Neural cell (in vitro differentiated cells): ENCODE data around the gene SARS1. TPM values are rescaled to one million over a fixed set of nuclear protein-coding genes. Genes with fewer than 3 reads are reported as not detected.

Experiments
- H2AFZ ChIP-seq: fragments of 200-600, 300-800 bp; sonication (generic), shearing (Covaris generic); 2 replicates; pipeline ENCODE4 v1.6.0; 2014; ENCODE audit warnings: low read depth, mild to moderate bottlenecking, antibody characterized with exemption, low read length, moderate library complexity
- H3F3A ChIP-seq: fragments of 200-600 bp; shearing (Covaris generic); 2 replicates; pipeline ENCODE4 v1.6.1; 2016; ENCODE audit warnings: mild to moderate bottlenecking, moderate library complexity, mixed read lengths, antibody characterized with exemption, low read length; ENCODE audit not compliant: insufficient read depth, poor library complexity, severe bottlenecking
- H3K27ac ChIP-seq: fragments of 200-600, 300-800 bp; sonication (generic), shearing (Covaris generic); 2 replicates; pipeline ENCODE4 v1.5.1; 2014; ENCODE audit warnings: mild to moderate bottlenecking, low read length, moderate library complexity
- H3K27me3 ChIP-seq: fragments of 300-800, 200-600 bp; sonication (generic), shearing (Covaris generic); 2 replicates; pipeline ENCODE4 v1.6.0; 2014; ENCODE audit warnings: mild to moderate bottlenecking, low read depth, low read length, moderate library complexity; ENCODE audit not compliant: insufficient read depth
- H3K36me3 ChIP-seq: fragments of 300-800, 200-600 bp; sonication (generic), shearing (Covaris generic); 2 replicates; pipeline ENCODE4 v1.5.1; 2014; ENCODE audit warnings: mild to moderate bottlenecking, antibody characterized with exemption, low read length, moderate library complexity; ENCODE audit not compliant: insufficient read depth
- H3K4me2 ChIP-seq: fragments of 300-800, 200-600 bp; sonication (generic), shearing (Covaris generic); 2 replicates; pipeline ENCODE4 v1.6.0; 2014; ENCODE audit warnings: mild to moderate bottlenecking, low read length
- H3K4me3 ChIP-seq: fragments of 300-800, 200-600 bp; sonication (generic), shearing (Covaris generic); 2 replicates; pipeline ENCODE4 v1.5.1; 2014; ENCODE audit warnings: mild to moderate bottlenecking, low read length, moderate library complexity
- H3K79me2 ChIP-seq: fragments of 200-600 bp; shearing (Covaris generic); replicated peaks from 2 replicates; pipeline ENCODE4 v1.6.0; 2014; ENCODE audit warnings: mild to moderate bottlenecking, low read length, moderate library complexity; ENCODE audit not compliant: insufficient read depth
- H3K9ac ChIP-seq: fragments of 300-800, 200-600 bp; sonication (generic), shearing (Covaris generic); 2 replicates; pipeline ENCODE4 v1.6.1; 2016; ENCODE audit warnings: mild to moderate bottlenecking, low read length, mixed read lengths
- H3K9me2 ChIP-seq: fragments of 200-600 bp; shearing (Covaris generic); 2 replicates; pipeline ENCODE4 v1.6.1; 2016; ENCODE audit warnings: mild to moderate bottlenecking, low read length, mixed read lengths; ENCODE audit not compliant: insufficient read depth
- H3K9me3 ChIP-seq: fragments of 200-600, 300-800 bp; sonication (generic), shearing (Covaris generic); 2 replicates; pipeline ENCODE4 v1.6.1; 2016; ENCODE audit warnings: mild to moderate bottlenecking, mixed run types, low read length, moderate library complexity, mixed read lengths
- H4K20me1 ChIP-seq: fragments of 200-600 bp; shearing (Covaris generic); 2 replicates; pipeline ENCODE4 v1.6.1; 2016; ENCODE audit warnings: mild to moderate bottlenecking, mixed run types; ENCODE audit not compliant: insufficient read depth
- CTCF ChIP-seq: fragments of 450-650 bp; IDR thresholded peaks from 2 replicates; pipeline ENCODE4 v1.5.1; 2014; ENCODE audit warnings: antibody characterized with exemption, mild to moderate bottlenecking, moderate library complexity; ENCODE audit not compliant: poor library complexity, severe bottlenecking
- EP300 ChIP-seq: fragments of 450-650 bp; conservative IDR thresholded peaks from 2 replicates; pipeline ENCODE4 v1.6.1; 2014; ENCODE audit warnings: antibody characterized with exemption, mild to moderate bottlenecking, moderate library complexity; ENCODE audit not compliant: poor library complexity, severe bottlenecking
- EZH2 ChIP-seq: fragments of 200-600, 300-800 bp; shearing (Covaris generic), sonication (generic); IDR thresholded peaks from 2 replicates; pipeline ENCODE4 v1.6.1; 2014; ENCODE audit warnings: antibody characterized with exemption, low read length, borderline replicate concordance, mild to moderate bottlenecking; ENCODE audit not compliant: insufficient read depth, poor library complexity, severe bottlenecking
- MXI1 ChIP-seq: fragments of 450-650 bp; conservative IDR thresholded peaks from 2 replicates; pipeline ENCODE4 v1.6.1; 2014; ENCODE audit warnings: antibody characterized with exemption, mild to moderate bottlenecking; ENCODE audit not compliant: poor library complexity, severe bottlenecking
- POLR2AphosphoS5 ChIP-seq: IDR thresholded peaks from 2 replicates; pipeline ENCODE4 v1.6.1; 2012
- RAD21 ChIP-seq: fragments of 450-650 bp; conservative IDR thresholded peaks from 2 replicates; pipeline ENCODE4 v1.6.1; 2014; ENCODE audit warnings: antibody characterized with exemption, mild to moderate bottlenecking, moderate library complexity
- REST ChIP-seq: IDR thresholded peaks from 2 replicates; pipeline ENCODE4 v1.6.1; 2012; ENCODE audit warnings: borderline replicate concordance
- SMC3 ChIP-seq: fragments of 450-650 bp; conservative IDR thresholded peaks from 2 replicates; pipeline ENCODE4 v1.6.1; 2014; ENCODE audit warnings: antibody characterized with exemption, mild to moderate bottlenecking, moderate library complexity; ENCODE audit not compliant: poor library complexity
- TAF1 ChIP-seq: IDR thresholded peaks from 2 replicates; pipeline ENCODE4 v1.6.1; 2012; ENCODE audit warnings: low read depth
- polyA plus RNA-seq: library from polyadenylated mRNA; depleted of rRNA; stranded (reverse); fragments of >200 nt; gene quantifications from 2 replicates; pipeline ENCODE4 v1.2.3, GENCODE V29; 2014

Gene SARS1
- polyA plus RNA-seq, 1 donor from 2014 or later, result 281 TPM

DNA sequence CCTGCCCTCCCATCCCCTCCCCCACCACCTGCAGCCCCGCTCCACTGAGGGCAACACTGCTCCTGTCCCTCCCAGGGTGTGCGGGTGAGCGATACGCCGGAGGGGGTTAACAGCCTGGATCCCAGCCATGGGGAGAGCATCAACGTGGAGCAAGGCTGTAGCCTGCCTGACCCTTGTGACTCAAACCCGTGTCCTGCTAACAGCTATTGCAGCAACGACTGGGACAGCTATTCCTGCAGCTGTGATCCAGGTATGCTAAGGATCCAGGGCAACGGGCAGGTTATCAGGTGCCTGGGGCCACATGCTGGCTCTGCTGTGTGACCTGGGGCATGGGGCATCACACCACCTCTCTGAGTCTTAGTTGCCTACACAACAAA is 50.6 kb downstream of the SARS1 start:
- Histone ChIP-seq H2AFZ (no peak overlapping the region), H3K9ac (no peak overlapping the region), H3K36me3 (peaks cover 12% of the 10 kb centered on the region), H4K20me1 (no peaks in the 10 kb centered on the region), H3K9me2 (no peaks in the 10 kb centered on the region), H3K27ac (no peak overlapping the region), H3K27me3 (no peaks in the 10 kb centered on the region), H3K9me3 (no peaks in the 10 kb centered on the region), H3F3A (no peaks in the 10 kb centered on the region), H3K79me2 (no peaks in the 10 kb centered on the region), H3K4me2 (no peak overlapping the region), H3K4me3 (no peak overlapping the region)
- TF ChIP-seq POLR2AphosphoS5 (no peak), EZH2 (no peak), CTCF (no peak), RAD21 (no peak), REST (no peak), EP300 (no peak), SMC3 (no peak), TAF1 (no peak), MXI1 (no peak)

DNA sequence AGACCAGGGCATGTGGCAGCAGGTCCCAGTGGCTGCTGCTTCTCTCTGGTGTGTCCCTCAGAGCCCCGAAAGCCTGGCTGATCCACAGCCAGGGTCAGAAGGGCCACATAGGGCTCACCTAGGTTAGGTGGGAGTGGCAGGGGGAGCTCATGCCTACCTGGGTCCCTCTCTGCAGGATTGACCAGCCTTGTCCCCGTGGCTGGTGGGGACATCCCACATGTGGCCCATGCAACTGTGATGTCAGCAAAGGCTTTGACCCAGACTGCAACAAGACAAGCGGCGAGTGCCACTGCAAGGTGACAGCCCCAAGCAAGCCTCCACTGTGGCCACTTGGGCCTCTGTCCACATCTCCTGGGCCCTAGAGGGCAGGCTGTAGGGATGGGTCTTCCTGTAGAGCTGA is 51.3 kb downstream of the SARS1 start:
- Histone ChIP-seq H3K4me2 (no peak overlapping the region), H3K9ac (no peak overlapping the region), H3K36me3 (peaks cover 12% of the 10 kb centered on the region)

More for the DNA sequence above, 51.3 kb downstream of the SARS1 start:
- Histone ChIP-seq H4K20me1 (no peaks in the 10 kb centered on the region), H3K4me3 (no peak overlapping the region), H3K9me2 (no peaks in the 10 kb centered on the region), H3K27ac (no peak overlapping the region), H3K9me3 (no peaks in the 10 kb centered on the region), H2AFZ (no peak overlapping the region), H3F3A (no peaks in the 10 kb centered on the region), H3K27me3 (no peaks in the 10 kb centered on the region), H3K79me2 (no peaks in the 10 kb centered on the region)
- no peak for TF ChIP-seq POLR2AphosphoS5
- TF ChIP-seq TAF1, result no peak
- TF ChIP-seq EP300, result no peak
- TF ChIP-seq SMC3, result no peak
- TF ChIP-seq RAD21, result no peak
